Measurements from ENCODE around the gene CTTN.
A peak's percentile ranks its signal among the peaks of the same experiment; 100 is the strongest.

CTTN gene

DNA sequence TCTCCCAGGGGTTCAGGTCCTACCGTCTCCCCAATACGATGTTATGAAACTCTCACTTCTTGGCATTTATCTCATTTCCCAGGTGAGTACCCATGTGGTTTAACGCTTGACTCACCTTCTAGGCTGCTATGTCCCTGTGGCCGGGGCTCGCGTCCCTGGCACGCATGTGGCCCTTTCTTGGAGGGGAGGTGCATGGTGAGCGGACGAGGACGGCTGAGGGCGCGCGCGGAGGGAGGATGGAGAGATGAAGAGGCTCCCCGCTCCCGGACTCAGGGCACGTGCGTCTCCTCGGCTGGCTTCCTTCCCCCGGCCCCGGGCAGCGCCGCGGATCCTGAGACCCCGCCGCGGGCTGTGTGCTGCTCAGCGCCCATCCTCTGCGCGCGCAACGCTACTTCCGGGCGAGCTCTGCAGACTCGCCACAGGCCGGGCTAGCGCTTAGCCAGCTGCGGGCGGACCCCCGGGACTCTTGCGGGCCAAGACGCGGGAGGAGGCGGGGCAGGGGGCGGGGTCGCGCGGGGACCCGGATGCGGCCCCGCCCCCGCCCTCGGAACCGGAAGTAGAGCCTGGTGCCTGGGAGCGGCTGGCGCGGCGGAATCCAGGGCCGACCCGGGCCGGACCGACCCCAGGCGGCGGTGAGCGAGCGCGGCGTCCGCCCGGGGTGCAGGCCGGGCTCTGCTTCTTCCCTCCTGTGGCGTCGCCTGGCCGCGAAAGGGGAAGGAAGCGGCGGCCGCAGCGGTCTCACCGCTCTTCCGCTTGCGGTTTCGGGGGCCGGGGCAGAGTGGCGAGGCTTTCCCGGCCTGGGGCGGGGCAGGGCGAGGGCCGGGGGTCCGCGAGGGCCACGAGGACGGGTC is at the start of gene CTTN:
TSS of gene CTTN (plus strand) at position 547 of the 851 bp plus-strand sequence. CDS start 8,769 bp downstream, outside the sequence.
- DNase-seq = peak; percentile 59

DNA sequence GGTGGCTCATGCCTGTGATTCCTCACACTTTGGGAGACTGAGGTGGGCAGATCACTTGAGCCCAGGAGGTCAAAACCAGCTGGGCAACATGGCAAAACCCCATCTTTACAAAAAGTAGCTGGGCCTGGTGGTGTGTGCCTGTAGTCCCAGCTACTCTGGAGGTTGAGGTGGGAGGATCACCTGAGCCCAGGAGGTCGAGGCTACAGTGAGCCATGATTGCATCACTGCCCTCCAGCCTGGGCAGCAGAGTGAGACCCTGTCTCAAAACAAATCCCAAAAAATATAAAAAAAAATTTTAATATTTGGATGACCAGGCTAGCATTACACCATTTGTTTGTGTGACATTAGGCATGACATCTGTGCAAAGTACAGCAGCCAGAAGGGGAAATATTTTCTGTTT is 49.7 kb upstream of the CTTN start:
- no peak for DNase-seq

DNA sequence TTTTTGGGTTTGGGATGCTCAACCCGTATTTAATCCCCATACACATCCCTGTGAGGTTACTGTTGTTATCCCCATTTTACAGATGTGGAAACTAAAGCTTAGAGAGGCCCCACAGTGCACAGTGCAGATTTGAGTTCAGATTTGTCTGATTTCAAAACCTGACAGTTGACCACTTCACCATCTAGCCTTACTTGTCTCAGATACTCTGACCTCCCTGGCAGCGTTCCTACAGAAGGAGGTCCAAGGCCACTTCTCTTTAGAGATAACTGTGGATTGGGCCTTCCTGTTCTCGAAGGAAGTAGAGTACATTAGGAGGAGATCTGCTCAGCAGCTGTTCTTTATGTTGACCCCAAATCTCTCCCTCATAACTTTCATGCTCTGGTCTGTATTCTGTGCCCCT is 46.7 kb upstream of the CTTN start:
- no peak for DNase-seq

DNA sequence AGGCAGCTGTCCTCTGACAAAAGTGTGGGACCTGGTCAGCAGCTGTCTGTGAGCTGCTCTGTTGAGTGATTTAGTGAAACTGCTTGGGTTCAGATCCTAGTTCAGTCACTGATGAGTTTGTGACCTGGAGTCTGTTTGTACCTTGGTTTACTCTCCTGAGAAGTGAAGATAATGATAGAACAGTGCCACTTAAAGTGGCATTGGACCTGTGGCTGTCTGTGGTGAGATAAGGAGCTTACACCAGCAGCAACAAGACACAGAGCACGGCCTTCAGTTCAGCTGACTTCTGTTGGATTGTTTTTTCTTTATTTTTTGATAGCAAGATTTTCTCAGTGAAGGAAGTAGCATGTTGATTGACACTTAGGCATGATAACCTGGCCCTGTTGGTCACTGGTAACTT is 46.2 kb upstream of the CTTN start:
- no peak for DNase-seq

DNA sequence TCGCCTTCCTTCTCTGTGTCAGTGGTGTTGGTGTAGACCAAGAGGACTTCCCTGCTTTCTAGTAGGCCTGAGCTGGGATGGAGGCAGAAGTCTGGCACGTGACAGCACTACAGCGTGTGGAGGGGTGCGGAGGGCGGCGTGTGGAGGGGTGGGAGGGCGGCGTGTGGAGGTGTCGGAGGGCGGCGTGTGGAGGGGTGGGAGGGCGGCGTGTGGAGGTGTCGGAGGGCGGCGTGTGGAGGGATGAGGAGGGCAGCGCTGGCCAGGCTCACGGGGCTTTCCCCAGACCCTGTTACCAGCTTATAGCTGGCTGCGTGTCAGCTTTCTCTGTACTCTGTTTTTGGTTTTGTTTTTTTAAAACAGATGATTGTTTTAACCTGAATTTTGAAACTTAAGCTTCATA is 45.7 kb upstream of the CTTN start:
- DNase-seq = no peak

DNA sequence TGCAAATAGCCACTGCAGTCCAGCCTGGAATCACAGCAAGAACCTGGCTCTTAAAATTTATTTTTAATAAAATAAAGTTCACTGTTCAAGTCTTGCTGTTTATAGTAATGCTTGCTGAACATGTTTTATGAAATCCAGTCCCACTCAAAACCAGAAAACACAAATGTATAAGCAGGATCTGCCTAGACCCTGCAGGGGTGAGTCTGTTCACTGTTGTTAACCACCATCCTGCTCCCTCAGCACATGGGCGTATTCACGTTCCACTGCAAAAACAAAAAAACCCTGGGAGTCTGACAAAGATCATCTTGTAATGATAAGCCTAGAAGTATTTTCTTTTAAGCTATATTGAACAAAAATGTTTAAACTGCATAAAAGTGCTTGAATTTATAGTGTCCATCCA is 45.0 kb upstream of the CTTN start:
- no peak for DNase-seq

DNA sequence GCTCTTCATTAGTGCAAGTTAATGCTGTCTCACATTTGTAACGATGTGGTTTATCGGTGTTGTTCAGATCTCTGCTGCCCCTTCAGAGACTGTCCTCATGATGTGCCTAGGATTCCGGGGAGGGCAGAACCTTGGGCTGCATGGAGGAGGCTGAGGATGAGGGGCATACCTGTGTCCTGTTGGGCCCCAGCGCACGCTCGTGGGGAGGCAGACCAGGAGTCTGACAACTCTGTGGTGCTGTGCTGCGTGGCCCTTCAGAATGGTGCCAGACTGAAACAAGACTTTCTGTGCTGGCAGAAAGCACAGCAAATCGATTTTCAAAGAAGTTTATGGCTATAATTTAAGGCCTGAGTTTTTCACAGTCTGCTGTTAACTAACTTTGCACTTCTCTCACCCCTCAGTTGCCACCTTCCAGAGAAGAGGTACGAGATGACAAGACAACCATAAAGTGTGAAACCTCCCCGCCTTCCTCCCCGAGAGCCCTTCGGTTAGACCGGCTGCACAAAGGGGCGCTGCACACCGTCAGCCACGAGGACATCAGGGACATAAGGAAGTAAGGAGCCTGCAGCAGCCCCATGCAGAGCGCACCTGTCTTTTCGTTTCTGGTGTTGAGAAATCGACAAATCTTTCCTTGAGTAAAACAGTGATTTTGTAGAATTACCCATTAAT is 44.3 kb upstream of the CTTN start:
- DNase-seq = no peak

DNA sequence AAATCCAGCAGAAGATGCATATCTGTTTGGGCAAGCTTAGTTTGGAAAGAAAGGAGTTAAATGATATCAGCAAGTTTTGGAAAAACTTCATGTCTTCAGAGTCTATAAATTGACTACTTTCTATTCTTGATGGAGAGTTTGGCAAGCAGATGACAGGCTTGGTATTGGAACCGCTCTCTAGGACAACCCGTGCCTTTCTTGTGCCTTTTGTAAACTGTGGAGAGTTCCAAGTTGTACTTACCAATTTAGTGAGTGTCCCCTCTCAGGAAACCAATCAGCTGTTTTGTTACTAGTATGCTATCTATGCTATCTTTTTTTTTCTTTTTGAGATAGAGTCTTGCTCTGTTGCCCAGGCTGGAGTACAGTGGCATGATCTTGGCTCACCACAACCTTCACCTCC is 43.7 kb upstream of the CTTN start:
- DNase-seq = no peak

DNA sequence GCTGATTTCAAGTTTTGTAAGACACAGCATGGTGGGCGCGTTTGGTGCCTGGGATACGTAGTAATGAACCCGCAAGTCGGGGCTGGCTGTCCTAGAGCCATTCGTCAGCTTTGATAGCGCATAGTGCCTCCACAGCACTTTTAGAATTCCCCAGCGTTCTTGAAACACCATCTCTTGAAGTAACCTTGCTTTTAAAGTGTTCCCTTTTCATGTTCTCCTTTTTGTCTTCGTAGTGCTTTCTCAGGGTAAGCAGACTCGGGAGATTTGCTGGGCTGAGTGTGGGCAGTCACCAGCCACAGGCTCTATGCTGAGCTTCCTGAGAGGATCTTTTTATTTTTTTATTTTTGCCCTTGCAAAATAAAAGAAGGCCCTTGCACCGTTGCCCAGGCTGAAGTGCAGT is 39.6 kb upstream of the CTTN start:
- DNase-seq = no peak

DNA sequence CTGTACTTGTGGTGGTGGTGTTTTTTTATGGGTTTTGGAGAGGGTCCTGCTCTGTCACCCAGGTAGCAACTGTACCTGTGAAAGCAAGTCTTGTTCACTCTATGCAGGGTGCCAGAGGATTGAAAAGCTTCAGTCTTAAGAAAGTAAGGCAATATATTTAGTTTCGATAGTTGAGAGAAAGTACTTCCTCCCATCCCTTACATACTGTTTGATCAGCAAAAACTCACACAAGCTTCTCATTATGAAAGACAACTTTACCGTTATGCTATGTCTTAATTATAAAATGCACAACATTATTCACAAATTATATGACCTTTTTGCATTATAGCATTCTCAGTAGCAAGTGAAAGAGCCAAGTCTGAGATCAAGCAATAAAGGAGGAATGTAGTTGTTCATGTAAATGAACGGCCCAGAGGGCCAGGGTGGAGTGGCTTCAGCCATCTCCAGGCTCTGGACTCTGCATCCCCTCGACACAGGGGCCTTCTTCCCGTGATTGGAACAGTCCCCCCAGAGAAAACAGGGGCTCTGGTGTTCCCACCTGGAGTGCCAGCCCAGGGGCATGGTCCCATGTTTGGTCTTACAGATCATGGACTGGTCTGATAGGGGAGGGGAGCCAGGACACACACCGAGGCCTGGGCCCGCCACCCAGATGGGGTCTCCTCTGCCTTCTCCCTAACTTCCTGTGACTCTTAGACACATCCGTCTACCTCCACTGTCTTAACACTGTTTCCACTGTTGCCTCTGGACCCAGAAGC is 38.7 kb upstream of the CTTN start:
- DNase-seq = no peak

DNA sequence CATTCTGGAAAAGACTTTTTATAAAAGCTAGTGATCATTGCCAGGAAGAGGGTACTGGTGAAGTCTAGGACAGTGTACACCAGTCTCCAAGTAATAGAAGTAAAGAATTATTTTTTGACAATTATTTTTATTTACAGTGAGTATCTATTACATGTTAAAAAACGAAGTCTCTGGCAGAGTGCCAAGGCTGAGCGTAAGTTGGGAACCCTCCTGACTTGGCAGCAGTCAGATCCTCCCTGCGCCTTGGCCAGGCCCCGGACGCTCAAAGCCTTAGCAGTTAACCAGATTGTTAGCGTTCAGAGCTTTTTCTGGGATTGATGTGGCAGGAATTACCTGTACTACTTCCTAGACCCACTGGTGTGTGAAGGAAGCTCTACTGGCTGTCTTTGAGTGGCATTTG is 38.1 kb upstream of the CTTN start:
- no peak for DNase-seq

DNA sequence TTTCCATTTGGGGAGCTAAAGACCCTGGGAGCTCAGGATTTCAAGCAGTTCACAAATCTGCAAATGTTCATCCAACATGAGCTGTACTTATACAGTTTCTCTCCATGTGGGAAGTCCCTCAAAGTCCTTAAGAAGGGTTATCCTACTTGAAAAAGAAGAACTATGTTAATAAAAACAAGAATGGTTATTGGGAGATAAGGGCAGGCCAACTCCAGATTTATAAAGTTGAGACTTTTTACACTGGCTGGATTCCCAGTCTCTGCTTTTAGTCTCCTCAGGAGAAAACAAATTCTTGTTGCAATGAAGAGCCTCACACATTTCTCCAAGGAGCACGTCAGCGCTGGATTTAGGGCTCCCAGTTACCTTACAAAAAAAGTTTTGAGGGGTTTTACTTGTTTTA is 34.2 kb upstream of the CTTN start:
- no peak for DNase-seq

DNA sequence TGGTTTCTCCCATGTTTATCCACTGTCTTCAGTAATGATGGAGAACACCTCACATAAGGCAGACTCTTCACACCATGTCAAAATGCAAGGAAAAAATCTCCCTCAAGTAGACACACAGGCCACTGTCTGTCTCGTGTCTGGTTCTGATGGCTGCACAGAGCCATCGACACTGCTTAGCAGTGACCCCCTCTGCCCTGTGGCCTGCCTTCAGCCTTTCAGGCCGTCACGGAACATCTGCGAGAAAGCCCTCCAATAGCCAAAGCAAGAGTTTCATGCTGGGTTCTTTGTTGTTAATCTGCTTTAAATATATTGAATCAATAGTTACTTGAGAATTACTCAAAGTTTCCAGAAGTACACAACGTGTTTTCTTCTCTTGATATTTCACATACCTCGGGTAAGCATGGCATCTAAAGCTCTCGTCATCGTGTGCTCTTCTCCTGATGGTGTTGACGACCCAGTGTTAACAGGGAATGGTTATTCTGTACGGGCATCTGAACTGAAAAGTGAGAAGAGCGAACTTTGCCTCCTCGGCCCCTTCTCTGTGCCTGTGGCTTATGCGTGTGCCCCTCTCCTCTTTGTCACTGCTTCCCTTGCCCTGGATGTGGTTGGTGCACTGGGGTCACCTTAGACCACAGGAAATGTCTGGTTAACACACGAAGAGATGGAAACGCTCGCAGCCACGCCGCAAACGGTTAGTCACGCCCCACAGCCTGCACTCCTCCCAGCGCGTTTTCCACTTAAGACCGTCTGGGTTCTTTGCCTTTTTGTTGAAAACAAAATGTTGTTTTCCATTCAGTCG is 33.4 kb upstream of the CTTN start:
- peak; percentile 35 for DNase-seq

DNA sequence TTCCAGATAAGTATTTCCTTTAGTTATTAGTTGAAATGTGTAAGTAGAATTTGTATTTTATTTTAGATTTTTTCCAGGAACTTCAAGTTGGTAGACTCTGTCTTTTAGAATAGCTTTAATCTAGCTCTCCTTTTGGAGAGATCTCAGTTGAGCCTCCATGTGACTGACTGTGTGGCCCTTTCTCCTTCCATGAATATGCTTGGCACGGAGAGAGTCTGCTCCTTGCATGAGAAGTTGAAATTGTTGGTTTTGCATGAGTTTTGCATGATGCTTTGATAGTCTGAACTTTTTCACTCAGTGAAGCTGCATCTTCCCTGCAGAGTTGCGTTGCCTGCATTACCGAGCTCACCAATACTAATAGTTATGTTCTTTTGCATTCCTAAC is 32.8 kb upstream of the CTTN start:
- no peak for DNase-seq

DNA sequence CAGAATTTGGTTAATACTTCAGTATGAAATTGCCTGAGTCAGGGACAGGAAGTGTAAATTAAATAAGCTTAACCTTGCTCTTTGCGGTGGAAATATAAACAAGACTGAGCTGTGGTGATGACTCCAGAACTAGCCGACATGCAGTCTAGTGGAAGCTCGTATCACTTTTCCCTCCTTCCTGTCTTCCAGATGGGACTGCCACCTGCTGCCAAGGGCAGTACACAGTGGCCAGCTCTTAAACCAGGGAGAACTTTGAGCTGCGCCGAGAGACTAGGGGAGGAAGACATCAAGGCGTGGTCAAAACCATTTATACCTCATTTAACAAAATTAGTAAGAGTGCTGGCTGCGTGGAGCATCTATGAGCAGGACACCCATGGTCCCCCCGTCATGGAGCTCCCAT is 31.3 kb upstream of the CTTN start:
- no peak for DNase-seq

DNA sequence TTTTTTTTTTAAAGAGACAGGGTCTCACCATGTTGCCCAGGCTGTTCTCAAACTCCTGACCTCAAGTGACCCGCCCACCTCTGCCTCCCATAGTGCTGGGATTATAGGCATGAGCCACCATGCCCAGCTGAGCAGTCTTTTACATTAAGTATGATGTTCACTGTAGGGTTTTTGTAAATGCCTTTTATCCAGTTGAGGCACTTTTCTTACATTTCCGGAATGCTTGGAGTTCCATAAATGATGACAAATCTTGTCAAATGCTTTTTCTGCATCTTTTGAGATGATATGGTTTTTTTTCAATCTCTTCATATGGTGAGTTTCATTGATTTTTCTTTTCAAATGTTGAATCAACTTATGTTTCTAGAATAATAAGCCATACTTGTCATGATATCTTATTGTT is 29.4 kb upstream of the CTTN start:
- no peak for DNase-seq

DNA sequence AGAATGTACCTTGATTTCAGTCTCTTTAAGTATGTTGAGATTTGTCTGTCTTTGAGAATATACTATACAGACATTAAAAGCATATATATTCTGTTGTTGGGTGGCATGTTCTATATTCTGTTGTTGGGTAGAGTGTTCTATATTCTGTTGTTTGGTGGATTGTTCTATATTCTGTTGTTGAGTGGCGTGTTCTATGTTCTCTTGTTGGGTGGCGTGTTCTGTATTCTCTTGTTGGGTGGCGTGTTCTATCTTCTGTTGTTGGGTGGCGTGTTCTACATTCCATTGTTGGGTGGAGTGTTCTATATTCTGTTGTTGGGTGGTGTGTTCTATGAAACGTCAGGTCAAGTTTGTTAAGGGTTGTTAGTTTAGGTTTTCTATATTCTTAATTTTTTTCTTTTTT is 27.1 kb upstream of the CTTN start:
- no peak for DNase-seq

DNA sequence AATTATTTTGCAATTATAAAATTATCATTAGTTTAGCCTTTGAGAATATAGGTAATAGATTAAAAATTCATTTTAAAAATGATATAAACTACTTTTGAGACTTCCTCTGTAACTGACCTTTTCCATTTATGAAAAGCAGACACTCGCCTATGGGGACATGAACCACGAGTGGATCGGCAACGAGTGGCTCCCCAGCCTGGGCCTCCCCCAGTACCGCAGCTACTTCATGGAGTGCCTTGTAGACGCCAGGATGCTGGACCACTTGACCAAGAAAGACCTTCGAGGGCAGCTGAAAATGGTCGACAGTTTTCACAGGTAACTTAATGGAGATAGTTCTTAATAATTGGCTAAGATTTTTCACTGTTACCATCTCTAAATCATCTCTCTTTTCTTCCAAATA is 26.3 kb upstream of the CTTN start:
- no peak for DNase-seq

DNA sequence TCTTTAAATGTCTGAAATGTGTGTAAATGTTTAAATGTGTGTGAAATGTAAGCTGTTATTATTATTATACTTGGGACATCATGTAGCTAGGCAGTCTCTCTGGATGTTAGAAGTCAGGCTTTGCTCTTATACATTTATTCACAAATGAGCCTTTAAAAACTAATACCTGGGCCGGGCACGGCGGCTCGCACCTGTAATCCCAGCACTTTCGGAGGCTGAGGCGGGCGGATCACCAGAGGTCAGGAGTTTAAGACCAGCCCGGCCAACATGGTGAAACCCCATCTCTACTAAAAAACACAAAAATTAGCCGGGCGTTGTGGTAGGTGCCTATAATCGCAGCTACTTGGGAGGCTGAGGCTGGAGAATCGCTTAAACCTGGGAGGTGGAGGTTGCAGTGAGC is 21.7 kb upstream of the CTTN start:
- DNase-seq = no peak

DNA sequence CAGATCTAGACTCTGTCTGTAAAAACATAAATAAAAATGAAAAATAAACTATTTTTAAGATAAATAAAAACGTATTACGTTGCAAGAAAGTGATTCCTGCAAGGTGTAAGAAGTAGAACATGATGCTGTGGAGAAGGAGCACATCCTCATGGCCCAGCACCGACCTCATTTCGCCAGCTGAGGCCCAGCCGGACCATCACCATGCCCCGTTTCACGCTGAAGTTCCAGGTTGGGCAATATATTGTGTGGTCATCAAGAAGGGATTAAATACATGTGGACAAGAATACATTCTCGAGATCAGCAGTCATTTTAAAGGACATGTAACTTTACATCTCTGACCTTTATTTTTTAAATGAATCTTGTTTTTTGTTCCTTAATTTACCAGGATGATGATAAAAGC is 20.7 kb upstream of the CTTN start:
- no peak for DNase-seq

DNA sequence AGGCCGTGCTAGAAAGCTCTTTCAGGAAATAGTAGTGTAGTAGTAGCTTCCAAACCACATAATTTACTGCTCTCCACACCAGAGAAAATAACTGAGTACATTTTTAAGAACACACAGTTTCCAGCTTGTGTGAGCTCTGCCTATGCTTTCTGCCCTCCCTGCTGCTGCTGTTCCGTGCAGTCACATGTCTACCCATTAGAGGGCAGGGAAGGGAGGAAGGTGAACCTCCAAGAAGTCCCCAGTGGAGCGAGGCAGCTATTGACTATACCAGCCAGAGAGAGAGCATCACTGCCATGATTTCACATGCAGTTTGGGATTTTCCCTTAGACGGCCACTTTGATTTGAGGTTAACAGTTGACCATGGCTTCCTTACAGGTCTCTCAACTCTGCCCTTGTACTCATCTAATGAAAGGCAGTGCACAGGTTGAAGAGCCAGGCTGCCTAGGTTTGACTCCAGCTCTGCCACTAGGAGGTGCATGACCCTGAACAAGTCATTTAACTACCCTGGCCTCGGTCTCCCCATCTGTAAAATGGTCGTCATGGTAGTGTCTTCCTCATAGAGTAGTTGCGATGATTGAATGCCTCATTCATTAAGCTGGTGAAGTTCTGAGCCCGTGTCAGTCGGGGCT is 19.7 kb upstream of the CTTN start:
- no peak for DNase-seq

DNA sequence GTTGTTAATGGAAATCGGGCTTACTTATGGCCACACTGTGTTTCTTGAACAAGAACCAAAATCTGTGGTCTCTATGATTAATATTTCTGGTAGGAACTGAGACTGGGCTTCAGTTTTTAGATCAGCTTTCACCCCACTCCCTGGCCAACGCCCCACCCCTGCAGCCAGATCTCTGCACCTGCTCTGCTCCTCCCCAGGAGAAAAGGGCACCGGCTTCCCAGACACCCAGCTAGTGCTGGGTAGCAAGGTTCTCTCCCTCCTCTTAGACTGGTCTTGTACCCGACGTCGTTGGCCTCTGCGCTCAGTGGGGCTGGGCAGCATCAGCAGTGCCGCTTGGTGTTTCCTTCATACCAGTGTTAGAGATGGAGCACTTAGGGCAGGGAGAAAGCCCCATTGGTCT is 17.0 kb upstream of the CTTN start:
- DNase-seq = no peak

All from activated T-cell treated with anti-CD3 and anti-CD28 coated beads for 4 hours (primary cell).